ENCODE data around the gene ESPNL.

ESPNL gene

DNA sequence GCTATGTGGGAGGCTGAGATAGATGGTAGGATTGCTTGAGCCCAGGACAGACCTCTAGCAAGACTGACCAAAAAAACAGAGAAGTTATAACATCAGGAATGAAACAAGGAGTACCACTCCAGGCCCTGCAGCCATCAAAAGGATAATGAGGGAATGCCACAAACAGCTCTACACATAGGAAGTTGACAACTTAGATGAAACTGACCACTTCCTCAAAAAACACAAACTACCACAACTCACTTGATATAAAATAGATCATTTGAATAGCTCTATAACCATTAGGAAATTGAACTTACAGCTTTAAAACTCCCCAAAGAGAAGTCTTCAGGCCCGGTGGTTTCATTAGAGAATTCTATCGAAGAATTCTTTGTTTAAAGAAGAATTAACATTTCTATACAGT is 12.9 kb upstream of the ESPNL start:
- in situ Hi-C loops (cut with HindIII; ENCODE audit: low pct_ligation_motif_present, low sequenced_read_pairs) = no loop called here
- no peak overlapping the region for H3K4me3 ChIP-seq (ENCODE audit: low read depth, low read length)
- peaks cover 2% of the 10 kb centered on the region for H3K36me3 ChIP-seq (replicated peaks)
- DNase-seq = no peak
- no peaks in the 10 kb centered on the region for H3K27me3 ChIP-seq (replicated peaks)
- H3K27ac ChIP-seq = no peak overlapping the region
- TF ChIP-seq, protein P1, sequence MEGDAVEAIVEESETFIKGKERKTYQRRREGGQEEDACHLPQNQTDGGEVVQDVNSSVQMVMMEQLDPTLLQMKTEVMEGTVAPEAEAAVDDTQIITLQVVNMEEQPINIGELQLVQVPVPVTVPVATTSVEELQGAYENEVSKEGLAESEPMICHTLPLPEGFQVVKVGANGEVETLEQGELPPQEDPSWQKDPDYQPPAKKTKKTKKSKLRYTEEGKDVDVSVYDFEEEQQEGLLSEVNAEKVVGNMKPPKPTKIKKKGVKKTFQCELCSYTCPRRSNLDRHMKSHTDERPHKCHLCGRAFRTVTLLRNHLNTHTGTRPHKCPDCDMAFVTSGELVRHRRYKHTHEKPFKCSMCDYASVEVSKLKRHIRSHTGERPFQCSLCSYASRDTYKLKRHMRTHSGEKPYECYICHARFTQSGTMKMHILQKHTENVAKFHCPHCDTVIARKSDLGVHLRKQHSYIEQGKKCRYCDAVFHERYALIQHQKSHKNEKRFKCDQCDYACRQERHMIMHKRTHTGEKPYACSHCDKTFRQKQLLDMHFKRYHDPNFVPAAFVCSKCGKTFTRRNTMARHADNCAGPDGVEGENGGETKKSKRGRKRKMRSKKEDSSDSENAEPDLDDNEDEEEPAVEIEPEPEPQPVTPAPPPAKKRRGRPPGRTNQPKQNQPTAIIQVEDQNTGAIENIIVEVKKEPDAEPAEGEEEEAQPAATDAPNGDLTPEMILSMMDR (IDR thresholded peaks at IDR 0.05; ENCODE audit: low read depth, low read length, missing control alignments) = no peak

GRCh38 chr2:238090887-238091286 is 9.3 kb upstream of the ESPNL start:
- TF ChIP-seq, protein P1 (IDR thresholded peaks at IDR 0.05; ENCODE audit: low read depth, low read length, missing control alignments) = no peak
- in situ Hi-C loops (cut with HindIII; ENCODE audit: low pct_ligation_motif_present, low sequenced_read_pairs) = no loop called here
- Histone ChIP-seq H3K4me3 (ENCODE audit: low read depth, low read length) (no peak overlapping the region), H3K27me3 (replicated peaks) (no peaks in the 10 kb centered on the region), H3K36me3 (replicated peaks) (no peaks in the 10 kb centered on the region), H3K27ac (no peak overlapping the region)
- no peak for DNase-seq

DNA sequence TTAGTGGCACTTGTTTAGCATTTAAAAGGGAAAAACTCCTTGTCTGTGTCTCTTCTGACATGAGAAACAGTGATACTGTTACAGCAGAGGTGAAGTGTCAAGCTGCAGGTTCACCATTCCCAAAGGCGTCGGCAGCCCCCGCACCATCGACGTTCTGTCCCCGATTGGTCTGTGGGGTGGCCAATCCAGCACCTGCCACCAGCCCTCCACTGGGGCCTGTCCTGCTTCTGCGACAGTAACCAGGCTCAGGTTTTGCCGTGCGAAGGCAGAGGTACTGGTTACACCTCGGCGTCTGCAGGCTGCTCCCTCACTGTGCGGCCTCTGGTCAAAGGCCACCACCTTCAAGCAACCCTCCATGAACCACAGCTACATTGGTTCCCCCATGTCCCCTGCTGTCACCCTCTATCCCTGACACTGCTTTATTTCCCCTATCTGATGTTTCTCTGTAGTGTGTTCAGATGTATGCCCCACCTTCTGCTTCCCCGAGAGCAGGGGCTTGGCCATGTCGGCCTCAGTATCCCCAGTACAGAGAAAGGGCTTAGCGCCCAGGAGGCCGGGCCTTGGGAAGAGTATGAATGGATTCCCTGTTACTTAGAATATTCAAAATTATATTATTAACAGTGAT is 8.6 kb upstream of the ESPNL start:
- TF ChIP-seq, protein P1 (IDR thresholded peaks at IDR 0.05; ENCODE audit: low read depth, low read length, missing control alignments) = no peak
- no peak overlapping the region for H3K4me3 ChIP-seq (ENCODE audit: low read depth, low read length)
- no peaks in the 10 kb centered on the region for H3K27me3 ChIP-seq (replicated peaks)
- DNase-seq = no peak
- in situ Hi-C loops (cut with HindIII; ENCODE audit: low pct_ligation_motif_present, low sequenced_read_pairs) = no loop called here
- H3K36me3 ChIP-seq (replicated peaks) = no peaks in the 10 kb centered on the region
- H3K27ac ChIP-seq = no peak overlapping the region

DNA sequence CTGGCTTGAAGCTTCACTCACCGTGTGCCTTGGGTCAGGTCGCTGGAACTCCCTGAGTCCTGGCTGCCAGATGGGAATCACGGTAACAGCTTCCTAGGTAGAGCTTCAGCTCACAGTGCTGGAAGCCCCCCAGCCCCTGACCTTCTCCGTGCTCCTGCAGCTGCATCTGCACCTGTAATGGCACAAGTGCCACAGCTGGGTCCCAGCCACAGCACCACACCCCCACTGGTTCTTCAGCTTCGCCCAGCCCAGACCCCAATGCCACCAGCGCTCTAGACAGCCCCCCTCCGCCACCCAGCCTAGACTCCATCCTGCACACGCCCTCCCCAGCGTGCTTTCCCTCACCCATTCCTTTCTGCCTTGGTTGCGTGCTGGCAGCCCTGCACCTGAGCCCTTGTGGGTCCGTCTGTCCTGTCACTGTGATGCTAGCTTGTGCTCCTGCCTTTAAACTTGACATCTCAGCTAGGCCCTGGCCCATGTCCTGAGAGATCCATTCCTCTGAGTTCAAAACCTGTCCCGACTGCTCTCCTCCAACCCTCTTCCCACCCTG is 7.6 kb upstream of the ESPNL start:
- DNase-seq = no peak
- Histone ChIP-seq H3K27ac (no peak overlapping the region), H3K36me3 (replicated peaks) (no peaks in the 10 kb centered on the region), H3K4me3 (ENCODE audit: low read depth, low read length) (no peak overlapping the region), H3K27me3 (replicated peaks) (no peaks in the 10 kb centered on the region)
- TF ChIP-seq, protein P1 (IDR thresholded peaks at IDR 0.05; ENCODE audit: low read depth, low read length, missing control alignments) = no peak
- in situ Hi-C loops (cut with HindIII; ENCODE audit: low pct_ligation_motif_present, low sequenced_read_pairs) = no loop called here

- Histone ChIP-seq H3K27ac (no peak overlapping the region), H3K27me3 (replicated peaks) (no peaks in the 10 kb centered on the region), H3K36me3 (replicated peaks) (no peaks in the 10 kb centered on the region), H3K4me3 (ENCODE audit: low read depth, low read length) (no peak overlapping the region)
- DNase-seq = no peak
- in situ Hi-C loops (cut with HindIII; ENCODE audit: low pct_ligation_motif_present, low sequenced_read_pairs) = no loop called here
- TF ChIP-seq, protein P1 (IDR thresholded peaks at IDR 0.05; ENCODE audit: low read depth, low read length, missing control alignments) = no peak
Measured at GRCh38 chr2:238093181-238094140, 6.7 kb upstream of the ESPNL start.

Measured in brain microvascular endothelial cell (primary cell).